ENCODE data around the gene ABL2.

GRCh38 chr1:179108644-179109043 lies 120.8 kb downstream of the ABL2 start:
- TF ChIP-seq CTCF (IDR thresholded peaks at IDR 0.05), result no peak
- TF ChIP-seq EZH2 (IDR thresholded peaks at IDR 0.05; ENCODE audit: borderline replicate concordance, insufficient read depth, low read depth, low read length, poor library complexity, severe bottlenecking), result no peak

Data from B cell (primary cell).